ENCODE data around the gene MACROD2.

DNA sequence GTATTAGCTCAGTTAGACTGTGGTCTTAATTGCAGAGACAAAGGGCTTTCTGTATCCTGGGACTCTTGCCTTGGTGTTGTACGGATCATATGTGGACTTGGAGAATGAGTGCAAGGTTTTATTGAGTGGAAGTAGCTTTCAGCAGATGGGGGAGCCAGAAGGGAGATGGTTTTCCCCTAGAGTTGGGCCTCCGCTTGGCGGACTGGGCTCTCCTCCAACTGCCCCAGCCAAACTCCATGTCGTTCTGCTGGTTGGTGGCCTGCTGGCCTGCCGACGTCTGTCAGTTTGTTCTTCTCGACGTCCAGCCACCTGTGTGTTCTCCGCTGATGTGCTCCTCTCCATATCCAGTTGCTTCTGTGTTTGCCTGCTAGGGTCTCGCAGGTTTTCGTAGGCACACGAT, 531.6 kb downstream of the MACROD2 start:
- TF ChIP-seq, protein P1, sequence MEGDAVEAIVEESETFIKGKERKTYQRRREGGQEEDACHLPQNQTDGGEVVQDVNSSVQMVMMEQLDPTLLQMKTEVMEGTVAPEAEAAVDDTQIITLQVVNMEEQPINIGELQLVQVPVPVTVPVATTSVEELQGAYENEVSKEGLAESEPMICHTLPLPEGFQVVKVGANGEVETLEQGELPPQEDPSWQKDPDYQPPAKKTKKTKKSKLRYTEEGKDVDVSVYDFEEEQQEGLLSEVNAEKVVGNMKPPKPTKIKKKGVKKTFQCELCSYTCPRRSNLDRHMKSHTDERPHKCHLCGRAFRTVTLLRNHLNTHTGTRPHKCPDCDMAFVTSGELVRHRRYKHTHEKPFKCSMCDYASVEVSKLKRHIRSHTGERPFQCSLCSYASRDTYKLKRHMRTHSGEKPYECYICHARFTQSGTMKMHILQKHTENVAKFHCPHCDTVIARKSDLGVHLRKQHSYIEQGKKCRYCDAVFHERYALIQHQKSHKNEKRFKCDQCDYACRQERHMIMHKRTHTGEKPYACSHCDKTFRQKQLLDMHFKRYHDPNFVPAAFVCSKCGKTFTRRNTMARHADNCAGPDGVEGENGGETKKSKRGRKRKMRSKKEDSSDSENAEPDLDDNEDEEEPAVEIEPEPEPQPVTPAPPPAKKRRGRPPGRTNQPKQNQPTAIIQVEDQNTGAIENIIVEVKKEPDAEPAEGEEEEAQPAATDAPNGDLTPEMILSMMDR (IDR thresholded peaks at IDR 0.05 in 2 of 3, conservative IDR thresholded peaks at IDR 0.05 in 1 of 3; ENCODE audit: borderline replicate concordance in 1 of 3, insufficient read depth in 1 of 3, low read depth in 2 of 3, low read length in 2 of 3), result no peak
- TF ChIP-seq SP1 (IDR thresholded peaks at IDR 0.05; ENCODE audit: low read depth), result no peak

All from HCT116 (cell line).